NCI-H2227 treated with DMSO at 0.1 percent for 48 hours (cell line): ENCODE measurements around the gene RBM7.

Experiments
- DNase-seq: peaks from one replicate; lab custom pipeline; 2025; lab: John Stamatoyannopoulos, UW

The RBM7 gene, protein sequence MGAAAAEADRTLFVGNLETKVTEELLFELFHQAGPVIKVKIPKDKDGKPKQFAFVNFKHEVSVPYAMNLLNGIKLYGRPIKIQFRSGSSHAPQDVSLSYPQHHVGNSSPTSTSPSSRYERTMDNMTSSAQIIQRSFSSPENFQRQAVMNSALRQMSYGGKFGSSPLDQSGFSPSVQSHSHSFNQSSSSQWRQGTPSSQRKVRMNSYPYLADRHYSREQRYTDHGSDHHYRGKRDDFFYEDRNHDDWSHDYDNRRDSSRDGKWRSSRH

DNA sequence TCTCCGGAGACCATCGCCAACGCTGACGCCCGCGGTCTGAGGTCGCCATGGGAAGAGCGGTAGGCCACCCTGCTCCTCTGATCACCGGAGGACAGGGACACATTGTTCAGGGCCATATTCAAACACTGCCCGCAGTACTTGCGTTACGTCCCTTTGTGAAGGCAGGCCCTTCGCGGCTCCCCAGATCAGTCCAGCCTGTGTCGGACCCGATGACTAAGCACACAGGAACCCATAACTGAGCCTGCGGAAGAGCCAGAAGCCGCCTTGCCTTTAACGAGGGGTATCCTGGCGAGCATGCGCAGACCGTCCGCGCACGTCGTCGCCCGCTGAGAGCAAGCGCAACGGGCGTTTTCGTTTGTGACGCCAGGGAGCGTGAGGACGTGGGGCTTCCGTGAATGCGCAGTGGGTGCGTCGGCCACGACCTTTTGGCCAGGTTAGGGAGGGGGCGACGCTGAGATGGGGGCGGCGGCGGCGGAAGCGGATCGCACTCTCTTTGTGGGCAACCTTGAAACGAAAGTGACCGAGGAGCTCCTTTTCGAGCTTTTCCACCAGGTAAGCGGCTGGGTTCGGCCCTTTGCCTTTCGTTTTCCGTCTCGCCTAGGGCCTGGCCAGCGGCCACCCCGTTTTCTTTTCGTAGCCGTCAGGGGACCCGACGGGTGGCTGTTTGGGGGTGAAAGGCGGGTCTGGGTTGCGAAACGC lies at the start of gene RBM7, which contains the start of gene C11orf71:
Gene RBM7 (plus strand): TSS at position 451 of the 699 bp plus-strand sequence. CDS start 6 bp downstream, at position 457.
Gene C11orf71 (minus strand): TSS at position 296 of the 699 bp plus-strand sequence. CDS start 180 bp downstream, at position 116.
- DNase-seq = peak; percentile 85

DNA sequence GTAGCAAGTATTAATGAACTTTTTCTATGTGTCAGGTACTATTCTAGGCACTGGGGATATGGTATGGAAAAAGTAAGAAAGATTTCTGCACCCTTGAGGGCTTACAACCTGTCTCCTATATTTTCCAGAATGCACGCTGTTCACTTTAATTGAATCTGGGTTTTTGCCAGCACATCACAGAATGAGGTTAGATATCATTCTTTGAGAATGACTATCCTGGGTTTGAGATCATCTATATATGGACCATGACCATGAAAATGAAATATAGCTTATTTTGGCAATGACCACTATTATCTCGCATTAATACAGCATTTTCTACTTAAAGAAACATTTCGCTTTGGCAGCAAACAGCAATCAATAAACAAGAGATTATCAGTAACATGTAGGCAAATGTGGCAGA lies 47.0 kb upstream of the RBM7 start:
- no peak for DNase-seq

DNA sequence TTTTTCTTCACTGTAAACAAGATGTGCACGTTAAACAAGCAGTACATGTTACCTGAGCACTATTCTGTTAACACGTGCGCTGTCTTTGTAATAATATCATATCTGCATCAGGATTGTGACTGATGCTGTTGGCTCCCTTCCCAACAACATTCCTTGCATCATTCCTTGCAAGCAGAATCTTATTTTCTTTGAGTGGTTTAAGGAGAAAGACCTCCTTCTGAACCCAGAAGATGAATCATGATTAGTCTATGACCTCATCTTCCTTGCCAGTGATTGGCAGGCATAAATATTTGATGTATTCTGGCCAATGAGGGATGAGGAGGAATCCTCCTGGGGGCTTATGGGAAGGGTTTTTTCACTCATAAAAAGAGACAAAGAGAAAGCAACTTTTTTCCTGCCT lies 46.4 kb upstream of the RBM7 start:
- DNase-seq = no peak

DNA sequence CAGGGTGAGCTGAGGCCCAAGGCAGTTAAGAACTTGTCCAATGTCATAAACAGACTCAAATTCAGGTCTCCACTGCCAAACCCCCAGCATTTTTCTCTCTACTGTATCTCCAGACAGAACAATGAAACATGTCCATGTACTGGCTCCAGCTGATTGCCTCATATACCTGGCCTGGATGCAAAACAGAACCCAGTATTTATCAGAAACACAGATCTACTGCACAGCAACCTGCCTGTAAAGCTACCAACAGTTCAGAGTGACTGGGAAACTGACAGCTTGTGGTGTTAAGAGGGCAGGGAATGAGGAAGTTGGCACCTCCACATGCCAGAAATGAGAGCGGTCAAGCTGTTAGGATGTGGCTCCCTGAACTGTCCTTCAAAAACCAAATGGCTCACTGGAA lies 41.8 kb upstream of the RBM7 start:
- DNase-seq = no peak

DNA sequence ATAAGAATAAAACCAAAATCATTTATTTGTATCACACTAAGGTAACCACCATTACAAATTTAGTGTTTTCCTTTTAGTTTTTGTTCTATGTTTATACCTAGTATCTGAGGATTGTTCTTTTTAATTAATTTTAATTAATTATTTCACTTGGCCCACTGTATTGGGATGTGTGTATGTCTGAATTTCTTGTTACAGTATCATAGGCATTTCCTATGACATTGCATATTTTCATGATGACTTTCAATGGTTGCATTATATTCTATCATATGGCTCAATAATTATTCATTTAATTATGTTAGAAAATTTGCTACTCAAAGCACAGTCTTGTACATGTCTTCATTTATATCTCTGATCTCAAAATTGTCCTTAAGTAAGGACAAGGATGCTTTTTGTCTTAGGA lies 41.1 kb upstream of the RBM7 start:
- DNase-seq = no peak

DNA sequence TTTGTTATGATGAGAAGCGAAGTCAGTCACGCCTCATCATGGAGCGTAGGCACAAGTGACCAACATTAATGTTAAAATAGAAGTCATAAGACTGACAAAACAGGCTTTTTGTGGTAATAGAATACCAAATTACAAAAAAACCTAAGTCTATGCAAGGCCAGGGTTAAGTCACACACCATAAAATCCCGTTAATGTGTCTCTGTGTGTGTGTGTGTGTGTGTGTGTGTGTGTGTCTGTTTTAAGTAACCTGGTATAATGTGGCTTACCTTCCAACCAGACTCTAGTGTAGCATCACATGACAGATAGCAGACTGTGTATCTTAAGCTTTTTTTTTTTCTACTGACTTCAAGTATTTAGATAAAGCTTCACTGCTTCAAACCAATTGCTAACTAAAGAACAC lies 38.1 kb upstream of the RBM7 start:
- no peak for DNase-seq

DNA sequence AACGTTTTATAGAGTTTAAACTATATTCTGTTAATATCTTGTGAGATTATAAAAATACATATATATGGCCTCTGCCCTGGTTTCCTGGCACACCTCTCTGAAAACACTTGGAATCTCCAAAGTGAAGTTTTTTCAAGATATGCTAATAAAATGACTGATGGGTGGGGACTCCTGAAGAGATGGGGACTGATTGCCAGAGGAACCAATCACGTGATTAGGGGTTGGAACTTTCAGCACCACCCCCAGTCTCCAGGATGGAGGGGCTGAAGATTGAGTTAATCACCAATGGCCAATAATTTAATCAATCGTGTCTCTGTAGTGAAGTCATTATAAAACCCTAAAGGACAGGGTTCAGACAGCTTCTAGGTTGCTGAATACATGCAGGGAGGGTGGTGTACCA lies 37.5 kb upstream of the RBM7 start:
- DNase-seq = no peak

DNA sequence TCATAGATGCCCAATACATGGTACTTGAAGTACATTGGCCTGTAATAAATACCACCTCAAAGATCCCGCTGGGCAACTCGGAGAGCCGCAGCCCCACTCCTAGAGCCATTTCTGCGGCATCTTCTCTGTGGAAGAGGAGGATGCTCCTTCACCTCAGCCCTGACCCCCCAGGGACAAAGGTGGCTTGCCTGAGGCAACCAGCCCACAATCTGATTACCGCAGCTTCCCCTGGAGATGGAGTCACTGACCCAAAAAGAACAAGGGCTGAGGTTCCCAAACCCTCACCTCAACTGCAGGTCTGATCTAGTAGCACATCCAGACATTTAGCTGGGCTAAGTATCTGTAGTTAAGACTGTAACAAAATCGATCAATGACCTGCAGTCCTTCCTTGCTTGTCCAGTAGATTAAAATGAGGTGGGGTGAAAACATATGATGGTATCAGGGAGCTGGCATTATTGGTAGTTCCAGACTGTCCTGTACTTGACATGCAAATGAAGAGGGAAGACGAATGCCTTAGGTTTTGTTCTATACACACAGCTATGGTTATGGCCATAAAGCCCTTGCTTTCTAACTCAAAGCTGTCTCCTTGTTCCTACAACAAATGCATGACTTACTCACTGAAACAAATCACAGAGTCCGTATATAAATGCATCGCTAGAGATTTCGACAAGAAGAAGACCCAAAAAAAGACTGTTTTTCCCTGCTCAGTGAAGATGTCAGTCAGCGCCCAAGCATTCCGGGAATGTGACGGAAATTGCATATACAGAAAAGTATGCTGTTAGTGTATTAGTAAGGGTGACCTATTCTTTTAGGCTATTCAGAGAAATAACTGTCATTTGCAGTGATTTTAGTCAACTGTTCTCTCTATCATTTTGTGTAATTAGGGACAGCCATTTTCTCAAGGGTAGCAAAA lies 33.9 kb upstream of the RBM7 start:
- peak; percentile 32 for DNase-seq

DNA sequence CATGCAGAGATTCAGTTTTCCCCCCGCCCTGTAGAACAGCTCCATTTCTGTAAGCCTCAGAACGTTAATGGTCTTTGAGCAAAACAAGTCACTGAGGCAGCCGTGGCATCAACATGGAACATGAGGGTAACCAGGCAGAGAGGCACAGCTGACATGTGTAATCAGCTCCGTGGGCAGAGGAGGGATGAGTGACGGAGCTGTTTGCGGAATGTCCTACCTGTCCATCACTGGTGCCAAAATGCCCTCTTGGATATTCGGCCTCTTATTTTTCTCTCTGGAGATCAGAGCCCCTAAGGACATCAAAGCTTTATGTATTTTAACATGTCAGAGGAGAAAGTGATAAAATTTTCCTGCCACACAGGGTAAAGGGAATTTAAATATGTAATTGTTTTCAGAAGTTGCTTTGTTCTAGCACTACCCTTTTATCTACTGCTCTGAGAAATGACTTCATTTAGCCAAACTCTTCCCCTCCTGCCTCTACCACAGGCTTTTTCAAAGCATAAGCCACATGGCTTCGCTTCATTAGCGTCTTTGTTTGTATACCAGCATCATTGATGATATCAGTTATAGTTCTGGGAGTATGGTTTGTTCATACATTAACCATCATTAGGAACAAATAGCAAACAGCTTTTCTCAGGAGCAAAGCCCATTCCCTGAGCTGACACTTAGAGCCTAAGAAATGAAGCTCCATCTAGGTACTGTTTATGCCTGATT lies 33.1 kb upstream of the RBM7 start:
- DNase-seq = no peak

DNA sequence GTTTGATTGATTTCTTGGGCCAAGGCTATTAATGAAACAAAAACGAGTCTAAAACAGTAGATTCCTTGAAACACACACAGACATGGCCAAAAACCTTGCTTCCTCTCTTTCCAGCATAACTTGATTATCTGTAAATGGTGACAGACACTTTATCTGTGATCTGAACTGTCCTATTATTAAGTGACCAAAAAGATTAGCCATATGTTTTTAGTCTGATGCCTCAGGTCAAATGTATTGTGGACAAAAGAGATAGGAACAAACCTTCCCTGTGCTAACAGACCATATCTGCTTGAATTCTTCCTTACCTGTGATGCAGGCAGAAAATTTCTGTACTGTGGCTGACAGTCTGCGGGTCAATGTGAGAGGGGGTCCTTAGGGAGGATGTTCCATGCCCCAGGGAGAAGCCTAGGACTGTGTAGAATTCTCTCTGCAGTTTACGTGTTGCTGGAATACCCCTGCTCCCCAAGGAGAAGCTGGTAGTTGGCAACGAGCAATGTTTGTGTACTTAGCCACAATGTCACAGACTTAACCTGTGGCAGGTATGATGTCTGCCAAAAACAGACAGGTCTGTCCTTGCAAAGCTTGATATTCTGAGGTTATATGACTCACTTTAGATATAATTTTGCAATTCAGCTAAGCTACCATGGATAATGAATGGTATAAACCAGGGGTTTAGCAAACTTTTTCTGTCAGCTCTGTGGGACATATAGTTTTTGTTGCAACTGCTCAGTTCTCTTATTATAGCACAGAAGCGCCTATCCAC lies 31.4 kb upstream of the RBM7 start:
- no peak for DNase-seq

DNA sequence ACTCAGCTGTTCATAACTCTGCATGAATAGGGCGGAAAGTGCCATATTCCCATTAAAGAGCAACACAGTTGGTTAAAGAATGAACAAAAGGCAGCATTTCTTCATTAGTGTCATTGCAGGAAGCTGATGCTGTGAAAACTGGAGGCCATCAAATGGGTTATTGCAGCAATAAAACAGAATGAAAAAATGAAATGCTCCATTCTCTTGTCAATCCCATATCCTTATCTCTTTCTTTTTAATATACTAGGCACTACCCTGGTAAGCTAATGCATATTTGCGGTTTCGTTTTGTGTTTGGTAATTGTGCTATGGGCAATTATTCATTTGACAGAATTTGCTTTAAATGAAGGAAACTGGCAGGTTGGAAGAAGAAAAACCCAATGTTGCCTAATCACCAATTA lies 25.4 kb upstream of the RBM7 start:
- no peak for DNase-seq

DNA sequence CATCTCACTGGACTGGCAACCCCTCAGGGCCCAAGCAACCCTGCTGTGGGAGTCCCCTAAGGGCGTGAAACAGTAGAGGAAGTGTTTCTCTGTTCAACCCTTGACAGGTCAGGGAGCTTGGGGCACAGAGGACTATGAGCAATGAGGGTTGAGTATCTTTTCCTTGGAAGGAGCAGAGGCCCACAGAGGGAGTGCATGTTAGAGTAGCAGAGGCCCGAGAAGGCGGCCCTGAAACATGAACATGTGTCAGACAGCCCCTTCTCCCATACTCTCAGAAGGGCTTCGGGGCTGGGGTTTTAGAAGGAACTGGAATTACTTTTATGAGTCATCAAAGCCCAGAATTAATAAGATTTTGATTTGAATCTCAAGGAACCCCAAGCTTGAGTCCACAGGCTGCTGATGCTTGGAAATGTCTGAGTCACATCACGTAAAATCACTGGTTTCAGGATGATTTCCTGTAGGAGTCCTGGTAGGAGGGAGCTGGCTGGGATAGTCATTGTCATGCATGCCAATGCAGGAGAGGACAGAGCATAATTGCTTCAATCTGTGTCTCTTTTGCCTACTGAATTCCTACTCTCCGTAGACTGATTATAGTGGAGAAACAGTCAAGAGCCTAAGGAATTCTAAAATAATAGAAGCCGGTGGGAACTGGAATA lies 22.7 kb upstream of the RBM7 start:
- no peak for DNase-seq

DNA sequence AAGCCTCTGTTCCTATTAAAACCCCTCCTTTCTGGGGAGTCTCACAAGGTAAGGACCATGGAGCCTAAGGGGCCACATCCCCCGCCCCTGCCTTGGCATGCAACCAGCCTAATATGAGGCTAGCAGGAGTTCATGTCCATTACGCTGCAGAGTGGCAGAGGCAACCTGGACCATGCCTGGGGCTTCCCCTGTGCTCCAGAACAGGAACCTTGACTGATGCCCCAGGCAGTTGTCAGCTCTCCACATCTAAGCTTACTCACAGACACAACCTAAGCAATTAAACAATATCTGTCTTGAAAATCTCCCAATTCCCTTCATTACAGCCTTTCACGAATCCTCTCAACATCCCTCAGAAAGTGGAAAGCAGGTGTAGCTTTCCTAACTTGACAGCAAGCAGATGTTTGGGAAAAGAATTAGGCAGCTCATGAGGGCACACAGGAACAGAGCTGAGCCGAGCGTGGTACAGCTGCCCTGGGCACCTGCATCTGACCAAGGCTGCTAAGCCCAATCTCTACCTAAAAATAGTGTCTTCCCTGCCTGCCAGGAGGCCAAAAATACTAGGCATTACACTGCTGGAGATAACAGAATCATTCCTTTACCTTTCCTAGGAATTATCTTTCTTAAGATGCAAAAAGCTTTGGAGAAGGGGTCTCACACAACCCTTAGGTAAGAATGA lies 20.9 kb upstream of the RBM7 start:
- no peak for DNase-seq

DNA sequence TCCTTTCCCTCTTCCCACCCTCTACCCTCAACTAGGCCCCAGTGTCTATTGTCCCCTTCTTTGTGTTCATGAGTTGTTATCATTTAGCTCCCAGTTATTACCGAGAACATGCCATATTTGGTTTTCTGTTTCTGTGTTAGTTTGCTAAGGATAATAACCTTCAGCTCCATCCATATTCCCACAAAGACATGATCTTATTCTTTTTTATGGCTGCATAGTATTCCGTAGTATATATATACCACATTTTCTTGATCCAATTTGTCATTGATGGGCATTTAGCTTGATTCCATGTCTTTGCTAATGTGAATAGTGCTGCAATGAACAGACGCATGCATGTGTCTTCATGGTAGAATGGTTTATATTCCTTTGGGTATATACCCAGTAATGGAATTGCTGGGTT lies 18.0 kb upstream of the RBM7 start:
- DNase-seq = no peak

DNA sequence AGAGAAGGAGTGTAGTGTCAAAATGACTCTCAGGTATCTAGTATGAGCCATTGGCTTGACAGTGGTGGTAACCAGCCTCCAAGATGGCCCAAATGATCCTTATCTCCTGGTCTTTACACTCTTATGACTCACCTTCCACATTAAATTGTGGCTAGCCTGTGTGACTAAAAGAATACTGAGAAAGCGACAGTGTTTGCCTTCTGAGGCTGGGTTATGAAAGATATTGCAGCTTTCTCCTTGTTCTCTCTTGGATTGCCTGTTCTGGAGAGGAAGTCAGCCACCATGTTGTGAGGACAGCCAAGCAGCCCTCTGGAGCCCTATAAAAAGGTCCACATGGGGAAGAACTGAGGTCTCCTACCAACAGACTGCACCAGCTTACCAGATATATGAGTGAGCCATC lies 16.0 kb upstream of the RBM7 start:
- DNase-seq = no peak

DNA sequence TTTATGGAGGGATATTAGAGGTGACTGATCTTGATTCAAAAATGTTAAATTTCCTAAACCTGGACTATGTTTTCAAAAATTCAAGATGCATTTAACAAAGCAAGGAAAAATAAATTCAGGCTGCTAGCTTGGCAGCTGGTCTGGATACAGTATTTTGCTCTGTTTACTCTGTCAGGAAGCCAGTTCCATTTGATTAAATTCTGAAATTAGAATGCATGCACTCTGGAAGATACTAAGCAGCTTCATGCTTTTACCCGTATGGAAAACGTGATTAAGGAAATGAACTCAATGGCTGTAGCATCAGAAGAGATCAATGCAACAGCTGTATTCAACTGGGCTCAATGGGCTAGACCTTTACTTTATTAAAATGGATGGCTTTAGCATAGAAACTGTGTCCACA lies 14.3 kb upstream of the RBM7 start:
- DNase-seq = no peak

DNA sequence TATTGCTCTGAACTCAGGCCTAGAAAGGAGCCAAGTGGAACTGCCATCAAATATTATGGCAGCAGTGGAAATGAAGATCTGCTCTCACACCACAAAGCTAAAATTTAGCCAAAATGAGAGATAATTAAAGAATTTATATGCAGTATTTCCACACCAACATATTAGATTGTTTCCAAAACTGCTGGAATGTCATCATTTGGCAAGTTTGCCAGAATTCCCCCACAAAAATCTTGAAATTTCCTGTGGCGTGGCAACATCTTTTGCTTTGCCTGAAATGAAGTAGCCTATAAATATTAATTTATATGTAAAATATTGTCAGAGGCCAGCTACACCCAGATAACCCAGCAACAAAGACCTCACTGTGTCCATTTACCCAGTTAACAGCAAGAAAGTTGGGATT lies 13.9 kb upstream of the RBM7 start:
- DNase-seq = no peak

DNA sequence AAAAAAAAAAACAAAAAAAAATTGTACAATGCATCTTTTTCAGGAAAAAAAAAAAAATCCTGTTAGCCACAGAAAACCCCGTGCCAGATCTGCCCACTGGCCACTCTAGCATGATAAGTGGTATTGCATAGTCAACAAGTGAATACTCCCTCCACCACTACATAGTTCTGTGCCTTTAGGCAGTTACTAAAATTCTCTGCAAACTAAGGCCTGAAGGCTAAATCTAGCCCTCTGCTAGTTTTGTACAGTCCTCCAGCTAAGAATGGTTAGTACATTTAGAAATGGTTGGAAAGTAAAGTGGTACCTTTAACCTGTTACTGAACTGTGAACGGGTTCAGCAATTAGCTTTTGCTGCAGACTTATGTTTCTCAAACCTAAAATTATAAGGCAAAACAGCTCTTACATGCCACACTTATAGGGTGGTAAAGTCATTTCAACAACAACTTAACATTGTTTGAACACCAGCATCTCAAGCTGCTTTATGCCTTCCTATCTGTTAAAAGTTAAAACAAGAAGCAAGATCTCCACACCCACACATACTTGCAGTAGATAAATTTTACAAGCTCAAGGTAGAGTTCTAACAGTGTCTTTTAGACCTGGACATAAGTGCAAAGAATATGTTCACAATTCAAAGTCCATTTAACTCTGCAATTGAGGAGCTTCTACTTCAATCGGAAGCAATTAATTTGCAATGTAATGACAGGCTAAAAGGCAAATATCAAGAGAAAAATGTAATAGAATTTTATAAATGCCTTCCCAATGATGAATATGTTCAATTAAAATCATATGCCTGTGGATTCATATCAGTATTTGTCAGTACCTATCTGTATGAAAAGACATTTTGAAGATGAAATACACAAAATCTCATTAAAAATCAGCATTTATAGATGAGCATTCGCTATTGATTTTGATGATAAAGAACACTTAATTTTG lies 7.5 kb upstream of the RBM7 start:
- no peak for DNase-seq

DNA sequence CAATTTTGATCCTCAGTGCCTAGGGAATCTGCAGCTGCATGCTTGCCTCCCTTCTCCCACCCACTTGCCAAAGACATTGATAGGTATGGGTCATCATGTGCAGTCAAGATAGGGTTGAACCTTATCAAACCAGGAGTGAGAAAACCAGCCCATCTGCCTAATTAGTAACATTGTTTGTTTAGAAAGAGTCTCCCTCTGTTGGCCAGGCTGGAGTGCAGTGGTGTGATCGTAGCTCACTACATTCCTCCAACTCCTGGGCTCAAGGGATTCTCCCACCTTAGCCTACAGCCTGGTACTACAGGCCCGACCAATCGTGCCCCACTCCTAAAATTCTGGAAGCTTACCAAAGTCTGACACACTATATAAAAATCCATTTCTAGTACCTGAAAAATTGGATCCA lies 4.7 kb upstream of the RBM7 start:
- DNase-seq = no peak
